Measurements from ENCODE around the gene TMEFF2.
"Not testable (repeated sequence)": the region's sequence is repeated elsewhere in the genome, so short reads cannot be mapped to it uniquely, and the experiment has no call there.

TMEFF2 gene

GRCh38 chr2:191933307-191934105 lies 261.2 kb downstream of the TMEFF2 start:
- no peak for DNase-seq (ENCODE audit: low read depth in 2 of 2)

DNA sequence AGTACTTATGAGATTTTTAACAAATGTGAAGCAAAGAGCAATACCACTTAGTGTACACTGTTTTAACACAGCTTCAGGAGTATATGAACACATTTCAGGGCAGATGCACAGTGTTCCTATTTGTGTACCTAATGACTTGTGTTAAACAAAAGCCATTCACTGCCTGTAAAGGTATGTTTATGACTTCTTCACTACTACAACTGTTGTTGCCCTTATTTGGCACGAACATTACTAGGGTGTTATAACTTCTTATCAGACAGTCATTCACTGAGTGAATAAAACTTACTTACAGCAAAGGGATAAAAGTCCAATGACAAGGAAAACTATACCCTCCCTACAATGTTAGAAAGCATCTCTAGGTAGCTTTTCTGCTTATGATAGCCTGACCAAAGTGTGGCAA lies 262.4 kb downstream of the TMEFF2 start:
- DNase-seq (ENCODE audit: low read depth in 2 of 2): no peak

GRCh38 chr2:191931329-191931728 lies 263.4 kb downstream of the TMEFF2 start:
- DNase-seq (ENCODE audit: low read depth in 2 of 2): no peak

DNA sequence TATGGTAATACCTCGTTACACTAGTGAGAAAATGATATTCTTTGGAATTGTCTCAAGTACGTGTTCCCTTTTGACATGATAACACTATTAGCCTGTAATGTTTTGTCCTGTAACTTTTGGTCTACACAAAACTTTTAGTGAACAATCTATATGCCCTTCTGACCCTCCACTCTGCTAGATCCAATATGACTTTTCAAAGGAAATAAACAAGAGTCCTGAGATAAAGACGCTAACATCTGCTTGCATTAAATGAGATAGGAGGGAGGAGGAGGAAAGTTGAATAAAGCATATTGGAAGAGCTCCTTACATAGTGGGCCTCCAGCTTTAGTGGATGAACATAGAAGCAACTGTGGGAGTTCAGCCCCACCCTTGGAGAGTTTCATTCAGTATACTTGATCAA lies 264.5 kb downstream of the TMEFF2 start:
- DNase-seq (ENCODE audit: low read depth in 2 of 2): no peak

DNA sequence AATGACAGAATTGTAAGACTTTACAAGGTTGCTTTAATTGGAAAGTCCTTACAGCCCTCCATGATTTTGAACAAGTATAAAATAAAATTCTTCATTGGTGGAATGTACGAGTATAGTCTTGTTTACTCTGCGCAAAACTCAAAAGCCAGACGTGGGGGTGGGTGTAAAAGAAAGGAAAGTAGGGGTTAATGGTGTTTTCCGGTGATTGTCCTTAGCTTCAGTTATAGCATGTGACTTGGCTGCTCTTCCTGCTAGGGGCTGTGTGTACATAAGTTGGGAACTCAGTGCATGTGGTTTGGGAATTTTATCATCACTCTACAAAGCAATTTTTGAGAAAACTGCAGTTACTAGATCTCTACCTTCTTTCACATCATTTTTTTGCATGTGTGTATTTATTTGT lies 265.4 kb downstream of the TMEFF2 start:
- DNase-seq (ENCODE audit: low read depth in 2 of 2): no peak

- DNase-seq (ENCODE audit: low read depth in 2 of 2): no peak
These were observed 266.7 kb downstream of the TMEFF2 start for GRCh38 chr2:191927991-191928390.

- DNase-seq (ENCODE audit: low read depth in 2 of 2): no peak
These were observed 267.3 kb downstream of the TMEFF2 start for GRCh38 chr2:191927319-191927867.

DNA sequence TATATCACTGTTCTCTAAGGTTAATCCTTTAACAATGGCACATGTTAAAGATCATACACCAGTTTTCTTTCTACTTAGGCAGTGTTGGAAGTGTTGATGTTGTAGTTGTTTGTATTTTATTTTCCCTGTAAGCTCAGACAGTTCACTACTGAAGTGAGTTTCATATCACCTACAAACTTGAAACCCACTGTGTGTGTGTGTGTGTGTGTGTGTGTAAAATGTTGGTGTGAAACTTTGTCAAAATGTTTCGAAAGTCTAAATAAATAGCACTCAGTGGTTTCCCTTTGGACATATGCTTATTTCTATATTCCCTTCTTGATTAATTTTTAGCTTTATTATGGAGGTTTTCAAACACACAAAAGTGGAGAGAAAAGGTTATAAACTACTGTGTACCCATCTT lies 268.1 kb downstream of the TMEFF2 start:
- no peak for DNase-seq (ENCODE audit: low read depth in 2 of 2)

GRCh38 chr2:191923652-191923997 lies 271.1 kb downstream of the TMEFF2 start:
- DNase-seq (ENCODE audit: low read depth in 2 of 2): no peak

DNA sequence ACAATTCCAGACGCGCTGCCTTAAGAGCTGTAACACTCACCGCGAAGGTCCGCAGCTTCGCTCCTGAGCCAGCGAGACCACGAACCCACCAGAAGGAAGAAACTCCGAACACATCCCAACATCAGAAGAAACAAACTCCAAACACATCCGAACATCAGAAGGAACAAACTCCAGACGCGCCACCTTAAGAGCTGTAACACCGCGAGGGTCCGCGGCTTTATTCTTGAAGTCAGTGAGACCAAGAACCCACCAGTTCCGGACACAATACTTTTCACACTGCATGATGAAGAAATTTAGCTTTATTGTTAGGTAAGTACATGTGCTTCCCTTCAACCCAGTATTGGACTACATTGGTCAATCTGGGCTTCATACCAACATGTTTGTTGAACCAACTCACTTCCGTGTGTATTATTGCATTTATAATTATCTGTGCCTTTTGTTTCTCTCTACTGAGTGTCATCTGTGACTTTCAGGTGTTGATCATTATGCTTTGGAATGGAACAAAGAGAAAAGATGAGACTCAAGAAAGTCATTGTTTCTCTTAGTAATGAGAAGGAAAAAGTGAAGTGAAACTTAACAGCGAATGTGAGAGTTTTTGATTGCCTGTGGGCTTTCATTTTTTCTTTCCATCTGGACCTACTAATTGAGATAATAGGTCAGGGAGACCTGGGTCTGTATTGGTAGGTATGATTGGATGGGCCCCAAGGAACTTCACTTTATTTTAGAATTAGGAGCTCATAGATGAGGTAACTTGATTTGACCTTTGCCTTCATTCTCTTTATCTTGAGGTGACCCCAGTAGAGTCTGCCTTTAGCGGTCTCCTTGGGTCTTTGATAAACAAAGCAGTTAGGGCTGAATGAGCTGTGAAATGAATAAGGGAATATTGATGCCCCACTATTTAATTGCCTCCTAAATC lies 271.7 kb downstream of the TMEFF2 start:
- no peak for DNase-seq (ENCODE audit: low read depth in 2 of 2)

GRCh38 chr2:191921650-191922049 lies 273.1 kb downstream of the TMEFF2 start:
- not testable (repeated sequence) for DNase-seq (ENCODE audit: low read depth in 2 of 2)

DNA sequence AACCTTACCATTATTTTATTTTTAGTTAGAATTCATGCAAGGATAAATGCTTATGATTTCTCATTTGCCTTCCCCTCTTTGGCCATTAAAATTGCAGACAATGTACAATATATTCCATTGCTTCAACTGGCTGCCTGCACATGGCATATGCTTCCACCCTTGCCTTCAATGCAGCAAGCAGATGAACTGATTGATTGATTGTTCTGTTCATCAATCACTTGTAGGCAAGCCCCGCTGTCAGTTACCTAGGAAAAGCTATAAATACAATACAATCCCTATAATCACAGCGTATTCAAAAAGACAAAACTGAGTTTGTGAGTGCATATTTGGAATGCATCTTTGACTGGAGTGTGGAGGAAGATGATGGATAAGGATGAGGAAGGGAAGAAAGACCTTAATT lies 274.2 kb downstream of the TMEFF2 start:
- no peak for DNase-seq (ENCODE audit: low read depth in 2 of 2)

- no peak for DNase-seq (ENCODE audit: low read depth in 2 of 2)
These were observed 276.6 kb downstream of the TMEFF2 start for GRCh38 chr2:191917967-191918651.

GRCh38 chr2:191917430-191917881 lies 277.3 kb downstream of the TMEFF2 start:
- no peak for DNase-seq (ENCODE audit: low read depth in 2 of 2)

GRCh38 chr2:191916826-191917225 lies 277.9 kb downstream of the TMEFF2 start:
- no peak for DNase-seq (ENCODE audit: low read depth in 2 of 2)

DNA sequence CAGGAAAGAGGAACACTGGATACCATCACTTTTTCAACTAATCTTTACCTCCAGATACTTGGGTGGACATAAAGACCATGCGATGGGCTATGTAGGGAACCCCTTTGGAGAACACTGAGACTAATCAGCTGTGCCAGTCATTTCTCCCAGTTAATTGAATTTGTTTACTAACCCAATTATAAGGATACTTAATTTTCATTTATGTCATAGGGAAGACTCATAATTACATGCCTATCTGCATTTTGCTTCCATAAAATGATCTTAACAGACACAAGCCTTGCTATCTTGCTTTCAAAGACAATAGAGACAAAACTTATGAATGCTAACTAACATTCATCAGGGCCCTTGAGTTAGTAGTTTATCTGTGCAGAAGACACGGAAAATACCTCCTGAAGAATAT lies 279.0 kb downstream of the TMEFF2 start:
- no peak for DNase-seq (ENCODE audit: low read depth in 2 of 2)

DNA sequence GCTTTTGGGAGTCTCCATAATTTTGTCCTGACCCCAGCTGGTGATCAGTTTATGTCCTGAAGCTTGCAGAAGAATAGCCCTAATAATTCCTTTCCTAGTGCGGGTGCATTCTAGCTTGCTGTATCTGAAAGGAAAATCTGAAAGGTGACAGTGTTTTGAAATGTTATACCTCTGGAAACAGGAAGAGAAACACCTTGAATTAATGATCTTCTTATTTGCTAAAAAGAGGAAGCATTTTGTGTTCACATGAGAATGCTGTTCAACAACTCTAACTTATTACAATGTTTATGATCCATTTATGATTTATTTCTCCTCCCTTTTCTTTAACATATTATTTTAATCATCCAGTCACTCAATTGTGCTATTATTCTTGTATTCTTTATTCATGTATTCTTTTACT lies 280.9 kb downstream of the TMEFF2 start:
- no peak for DNase-seq (ENCODE audit: low read depth in 2 of 2)

- no peak for DNase-seq (ENCODE audit: low read depth in 2 of 2)
These were observed 282.0 kb downstream of the TMEFF2 start for GRCh38 chr2:191912764-191913163.

DNA sequence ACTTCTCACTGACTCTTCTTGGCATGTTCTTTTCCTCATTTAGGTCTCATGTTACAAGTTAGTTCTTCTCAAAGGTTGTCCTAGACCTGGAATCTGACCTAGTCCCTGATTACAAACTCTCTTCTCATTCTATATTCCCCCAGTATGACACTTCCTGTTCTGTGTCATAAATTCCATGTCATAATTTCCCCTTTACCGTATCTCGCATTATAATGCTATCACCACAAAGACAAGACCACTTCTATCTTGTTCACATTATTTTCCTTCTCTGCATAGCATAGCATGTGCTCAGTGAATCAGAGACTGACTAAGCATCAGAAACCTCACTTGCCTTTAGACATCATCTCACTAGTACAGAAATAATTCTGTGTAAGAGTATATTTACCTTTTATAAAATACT lies 284.2 kb downstream of the TMEFF2 start:
- no peak for DNase-seq (ENCODE audit: low read depth in 2 of 2)

DNA sequence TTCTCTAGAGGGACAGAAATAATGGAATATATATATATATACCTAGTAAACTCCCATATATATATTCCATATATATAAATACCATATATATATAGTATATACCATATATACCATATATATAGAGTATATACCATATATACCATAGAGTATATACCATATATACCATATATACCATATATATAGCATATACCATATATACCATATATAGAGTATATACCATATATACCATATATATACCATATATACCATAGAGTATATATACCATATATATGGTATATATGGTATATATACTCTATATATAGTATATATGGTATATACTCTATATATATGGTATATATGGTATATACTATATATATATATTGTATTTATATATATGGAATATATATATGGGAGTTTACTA lies 285.9 kb downstream of the TMEFF2 start:
- no peak for DNase-seq (ENCODE audit: low read depth in 2 of 2)

GRCh38 chr2:191907545-191907944 lies 287.2 kb downstream of the TMEFF2 start:
- DNase-seq (ENCODE audit: low read depth in 2 of 2): no peak

DNA sequence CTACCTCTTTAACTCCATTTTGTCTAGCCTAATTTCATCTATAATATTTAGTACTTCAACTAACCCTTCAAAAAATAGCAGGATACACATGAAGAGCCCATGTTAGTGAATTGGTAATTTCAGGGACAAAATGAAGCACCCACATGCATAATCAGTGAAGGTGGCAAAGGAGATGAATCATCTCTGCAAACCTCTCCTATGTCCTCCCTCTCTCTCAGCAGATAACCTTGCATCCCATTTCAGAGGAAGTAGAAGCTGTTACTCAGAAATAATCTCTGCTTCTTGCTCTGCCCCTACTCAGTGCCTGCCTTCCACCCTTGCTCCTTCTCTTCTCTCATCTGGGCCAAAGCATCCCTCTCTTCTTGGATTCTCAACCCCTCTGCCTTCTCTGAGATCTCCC lies 287.6 kb downstream of the TMEFF2 start:
- DNase-seq (ENCODE audit: low read depth in 2 of 2): no peak

Data from stimulated activated CD4-positive, alpha-beta T cell treated with anti-CD3 and anti-CD28 coated beads, Interleukin-1b, Interleukin-23, amount 100 ng/mL, for 1 hour (primary cell).